ENCODE measurements around the gene ATF6.
"Not testable (repeated sequence)": the region's sequence is repeated elsewhere in the genome, so short reads cannot be mapped to it uniquely, and the experiment has no call there.

ATF6 gene

GRCh38 chr1:161749509-161750407 is 16.4 kb upstream of the ATF6 start, which contains the start of gene DUSP12:
Gene DUSP12, plus strand, starts transcription at chr1:161749786. Its CDS starts 16 bp downstream, at chr1:161749802.
- peak; percentile 98 for DNase-seq (ENCODE audit: low read depth, low spot score)
- Histone ChIP-seq H3K4me3 (ENCODE audit: insufficient read length, low read depth) (peak within 1 kb of the TSS; percentile 100), H3K4me1 (ENCODE audit: insufficient read depth, insufficient read length) (no peaks in the 10 kb centered on the region), H3K9ac (ENCODE audit: insufficient read length, low read depth) (peak within 1 kb of the TSS; percentile 100), H3K27me3 (ENCODE audit: insufficient read depth, insufficient read length) (peaks cover 5% of the 10 kb centered on the region), H3K9me3 (ENCODE audit: insufficient read depth, low read length) (no peaks in the 10 kb centered on the region; the same call in 1 of the 2 replicates), H3K36me3 (ENCODE audit: insufficient read depth, insufficient read length, low read length) (peaks cover 40% of the 10 kb centered on the region)
- no peak for TF ChIP-seq SUZ12 (IDR thresholded peaks at IDR 0.05; ENCODE audit: extremely low read depth, insufficient read depth, insufficient read length)
- peak; percentile 96 for TF ChIP-seq YY1 (IDR thresholded peaks at IDR 0.05; ENCODE audit: insufficient read depth, insufficient read length)
- no peak for TF ChIP-seq ZNF274 (IDR thresholded peaks at IDR 0.05; ENCODE audit: low read depth, low read length)

- DNase-seq (ENCODE audit: low read depth, low spot score), result peak; percentile 25
- H3K4me3 ChIP-seq (ENCODE audit: insufficient read length, low read depth), result no peak overlapping the region
- no peaks in the 10 kb centered on the region for H3K4me1 ChIP-seq (ENCODE audit: insufficient read depth, insufficient read length)
- H3K9ac ChIP-seq (ENCODE audit: insufficient read length, low read depth), result no peak overlapping the region
- no peaks in the 10 kb centered on the region for H3K9me3 ChIP-seq (ENCODE audit: insufficient read depth, low read length)
- peaks cover 7% of the 10 kb centered on the region for H3K36me3 ChIP-seq (ENCODE audit: insufficient read depth, insufficient read length, low read length)
- TF ChIP-seq YY1 (IDR thresholded peaks at IDR 0.05; ENCODE audit: insufficient read depth, insufficient read length) (no peak), ZNF274 (IDR thresholded peaks at IDR 0.05; ENCODE audit: low read depth, low read length) (no peak), SUZ12 (IDR thresholded peaks at IDR 0.05; ENCODE audit: extremely low read depth, insufficient read depth, insufficient read length) (no peak)
- peaks cover 6% of the 10 kb centered on the region for H3K27me3 ChIP-seq (ENCODE audit: insufficient read depth, insufficient read length)
These were observed 2.5 kb upstream of the ATF6 start for GRCh38 chr1:161763522-161764098.

- TF ChIP-seq SUZ12 (IDR thresholded peaks at IDR 0.05; ENCODE audit: extremely low read depth, insufficient read depth, insufficient read length) (no peak), YY1 (IDR thresholded peaks at IDR 0.05; ENCODE audit: insufficient read depth, insufficient read length) (no peak), ZNF274 (IDR thresholded peaks at IDR 0.05; ENCODE audit: low read depth, low read length) (no peak)
- Histone ChIP-seq H3K9ac (ENCODE audit: insufficient read length, low read depth) (no peak overlapping the region), H3K9me3 (ENCODE audit: insufficient read depth, low read length) (no peaks in the 10 kb centered on the region), H3K27me3 (ENCODE audit: insufficient read depth, insufficient read length) (peaks cover 6% of the 10 kb centered on the region), H3K4me1 (ENCODE audit: insufficient read depth, insufficient read length) (no peaks in the 10 kb centered on the region), H3K4me3 (ENCODE audit: insufficient read length, low read depth) (no peak overlapping the region), H3K36me3 (ENCODE audit: insufficient read depth, insufficient read length, low read length) (no peaks in the 10 kb centered on the region)
- DNase-seq (ENCODE audit: low read depth, low spot score), result no peak
These were observed 2.3 kb downstream of the ATF6 start for GRCh38 chr1:161768461-161768860.

- no peaks in the 10 kb centered on the region for H3K36me3 ChIP-seq (ENCODE audit: insufficient read depth, insufficient read length, low read length)
- no peak overlapping the region for H3K9ac ChIP-seq (ENCODE audit: insufficient read length, low read depth)
- TF ChIP-seq YY1 (IDR thresholded peaks at IDR 0.05; ENCODE audit: insufficient read depth, insufficient read length) (no peak), SUZ12 (IDR thresholded peaks at IDR 0.05; ENCODE audit: extremely low read depth, insufficient read depth, insufficient read length) (no peak), ZNF274 (IDR thresholded peaks at IDR 0.05; ENCODE audit: low read depth, low read length) (no peak)
- H3K27me3 ChIP-seq (ENCODE audit: insufficient read depth, insufficient read length), result peaks cover 6% of the 10 kb centered on the region
- H3K4me1 ChIP-seq (ENCODE audit: insufficient read depth, insufficient read length), result no peaks in the 10 kb centered on the region
- DNase-seq (ENCODE audit: low read depth, low spot score), result no peak
- no peak overlapping the region for H3K4me3 ChIP-seq (ENCODE audit: insufficient read length, low read depth)
- no peaks in the 10 kb centered on the region for H3K9me3 ChIP-seq (ENCODE audit: insufficient read depth, low read length)
These were observed 3.0 kb downstream of the ATF6 start for GRCh38 chr1:161768986-161769672.

GRCh38 chr1:161769673-161770045 is 3.5 kb downstream of the ATF6 start:
- not testable (repeated sequence) for H3K9me3 ChIP-seq (ENCODE audit: insufficient read depth, low read length); DNase-seq (ENCODE audit: low read depth, low spot score); H3K4me3 ChIP-seq (ENCODE audit: insufficient read length, low read depth); H3K9ac ChIP-seq (ENCODE audit: insufficient read length, low read depth); H3K27me3 ChIP-seq (ENCODE audit: insufficient read depth, insufficient read length); H3K36me3 ChIP-seq (ENCODE audit: insufficient read depth, insufficient read length, low read length); H3K4me1 ChIP-seq (ENCODE audit: insufficient read depth, insufficient read length)

- TF ChIP-seq SUZ12 (IDR thresholded peaks at IDR 0.05; ENCODE audit: extremely low read depth, insufficient read depth, insufficient read length) (no peak), YY1 (IDR thresholded peaks at IDR 0.05; ENCODE audit: insufficient read depth, insufficient read length) (no peak), ZNF274 (IDR thresholded peaks at IDR 0.05; ENCODE audit: low read depth, low read length) (no peak)
- H3K9ac ChIP-seq (ENCODE audit: insufficient read length, low read depth), result no peak overlapping the region
- no peaks in the 10 kb centered on the region for H3K9me3 ChIP-seq (ENCODE audit: insufficient read depth, low read length)
- no peak overlapping the region for H3K4me3 ChIP-seq (ENCODE audit: insufficient read length, low read depth)
- H3K4me1 ChIP-seq (ENCODE audit: insufficient read depth, insufficient read length), result no peaks in the 10 kb centered on the region
- no peaks in the 10 kb centered on the region for H3K36me3 ChIP-seq (ENCODE audit: insufficient read depth, insufficient read length, low read length)
- no peak for DNase-seq (ENCODE audit: low read depth, low spot score)
- peaks cover 6% of the 10 kb centered on the region for H3K27me3 ChIP-seq (ENCODE audit: insufficient read depth, insufficient read length)
These were observed 4.1 kb downstream of the ATF6 start for GRCh38 chr1:161770250-161770649.

- Histone ChIP-seq H3K27me3 (ENCODE audit: insufficient read depth, insufficient read length) (peaks cover 6% of the 10 kb centered on the region), H3K9ac (ENCODE audit: insufficient read length, low read depth) (no peak overlapping the region), H3K36me3 (ENCODE audit: insufficient read depth, insufficient read length, low read length) (no peaks in the 10 kb centered on the region), H3K4me3 (ENCODE audit: insufficient read length, low read depth) (no peak overlapping the region), H3K9me3 (ENCODE audit: insufficient read depth, low read length) (no peaks in the 10 kb centered on the region), H3K4me1 (ENCODE audit: insufficient read depth, insufficient read length) (no peaks in the 10 kb centered on the region)
- DNase-seq (ENCODE audit: low read depth, low spot score), result no peak
- TF ChIP-seq YY1 (IDR thresholded peaks at IDR 0.05; ENCODE audit: insufficient read depth, insufficient read length), result no peak
- TF ChIP-seq ZNF274 (IDR thresholded peaks at IDR 0.05; ENCODE audit: low read depth, low read length), result no peak
- no peak for TF ChIP-seq SUZ12 (IDR thresholded peaks at IDR 0.05; ENCODE audit: extremely low read depth, insufficient read depth, insufficient read length)
These were observed 5.0 kb downstream of the ATF6 start for GRCh38 chr1:161771161-161771560.
